ENCODE measurements around the gene GOLGA6L6.
"Not testable (repeated sequence)": the region's sequence is repeated elsewhere in the genome, so short reads cannot be mapped to it uniquely, and the experiment has no call there.

The GOLGA6L6 gene

DNA sequence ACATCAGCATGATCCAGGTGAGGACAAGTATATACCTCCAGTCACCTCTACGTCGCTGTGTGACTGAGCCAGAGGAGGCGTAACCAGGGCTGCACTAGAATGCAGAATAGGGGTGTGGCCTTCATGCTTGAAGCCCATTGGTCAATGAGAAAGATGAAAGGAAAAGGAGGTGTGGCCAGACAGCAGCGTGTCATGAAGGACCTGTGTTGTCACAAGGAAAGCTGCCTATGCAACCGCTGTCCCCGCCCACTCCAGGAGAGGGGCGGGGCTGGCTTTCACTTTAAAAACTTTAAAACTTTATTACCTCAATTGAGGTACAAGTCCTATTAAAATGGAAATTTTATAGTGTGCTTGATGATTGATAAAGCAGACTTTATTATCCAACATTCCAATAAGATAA, at the start of gene GOLGA6L6:
Gene GOLGA6L6 (minus strand): TSS at position 101 of the 400 bp plus-strand sequence. CDS start 91 bp downstream, at position 10.
- DNase-seq = not testable (repeated sequence)

DNA sequence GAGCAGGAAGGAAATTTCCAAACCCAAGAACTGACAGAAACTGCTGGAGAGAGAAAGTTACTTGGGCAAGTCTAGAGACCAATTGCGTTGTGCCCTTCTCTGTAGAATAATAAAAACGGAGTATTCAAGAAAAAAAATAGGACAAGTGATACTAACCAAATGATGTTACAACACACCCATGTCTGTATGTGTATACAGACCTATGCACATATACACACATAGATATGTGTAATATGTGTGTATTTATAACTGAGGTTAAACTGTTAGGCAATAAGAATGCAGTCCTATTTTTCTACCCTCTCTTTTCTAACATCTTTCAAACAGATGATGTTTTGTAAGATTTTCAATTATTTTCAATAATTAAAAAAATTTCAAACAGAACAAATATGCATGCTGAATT, 48.5 kb upstream of the GOLGA6L6 start:
- DNase-seq = not testable (repeated sequence)

DNA sequence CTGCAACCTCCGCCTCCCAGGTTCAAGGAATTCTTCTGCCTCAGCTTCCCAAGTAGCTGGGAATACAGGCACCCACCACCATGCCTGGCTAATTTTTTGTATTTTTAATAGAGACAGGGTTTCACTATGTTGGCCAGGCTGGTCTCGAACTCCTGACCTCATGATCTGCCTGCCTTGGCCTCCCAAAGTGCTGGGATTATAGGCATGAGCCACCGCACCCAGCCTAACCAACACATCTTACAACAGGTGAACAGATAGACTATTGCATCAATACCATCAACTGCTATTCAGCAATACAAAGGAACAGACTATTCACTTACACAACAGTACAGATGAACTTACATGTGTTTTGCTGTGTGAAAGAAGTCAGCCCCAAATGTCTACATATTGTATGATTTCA, 45.2 kb upstream of the GOLGA6L6 start:
- not testable (repeated sequence) for DNase-seq

- not testable (repeated sequence) for DNase-seq
These were observed 41.1 kb upstream of the GOLGA6L6 start for GRCh38 chr15:20582726-20583115.

DNA sequence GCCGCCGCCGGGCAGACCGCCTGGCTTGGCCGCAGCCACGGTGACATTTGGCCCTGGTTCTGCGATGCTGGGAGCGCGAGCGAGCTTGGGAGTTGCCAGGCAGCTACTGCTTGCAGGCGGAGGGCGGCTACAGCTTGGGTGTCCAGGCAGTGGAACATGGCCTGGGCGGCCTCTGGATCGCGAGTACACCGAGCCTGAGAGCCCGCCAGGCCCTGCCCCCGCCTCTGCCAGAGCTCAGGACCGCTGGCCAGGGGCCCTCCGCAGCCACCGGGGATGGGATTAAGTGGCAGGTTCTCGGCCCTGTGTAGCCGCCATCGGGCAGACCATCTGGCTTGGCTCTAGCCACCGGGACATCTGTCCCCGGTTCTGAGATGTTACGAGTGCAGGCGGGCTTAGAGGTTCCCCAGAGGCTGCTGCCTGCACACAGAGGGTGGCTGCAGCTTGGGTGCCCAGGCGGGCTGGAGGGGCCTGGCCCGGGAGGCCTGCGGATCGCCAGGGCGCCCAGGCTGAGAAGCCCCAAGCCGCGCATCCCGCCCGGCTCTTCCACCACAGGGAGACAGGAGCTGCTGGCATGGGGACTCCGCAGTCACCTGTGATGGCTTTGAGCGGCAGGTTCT, 40.6 kb upstream of the GOLGA6L6 start:
- not testable (repeated sequence) for DNase-seq

GRCh38 chr15:20581261-20582108, 39.9 kb upstream of the GOLGA6L6 start:
- DNase-seq = not testable (repeated sequence)

- not testable (repeated sequence) for DNase-seq
These were observed 38.1 kb upstream of the GOLGA6L6 start for GRCh38 chr15:20579662-20580061.

DNA sequence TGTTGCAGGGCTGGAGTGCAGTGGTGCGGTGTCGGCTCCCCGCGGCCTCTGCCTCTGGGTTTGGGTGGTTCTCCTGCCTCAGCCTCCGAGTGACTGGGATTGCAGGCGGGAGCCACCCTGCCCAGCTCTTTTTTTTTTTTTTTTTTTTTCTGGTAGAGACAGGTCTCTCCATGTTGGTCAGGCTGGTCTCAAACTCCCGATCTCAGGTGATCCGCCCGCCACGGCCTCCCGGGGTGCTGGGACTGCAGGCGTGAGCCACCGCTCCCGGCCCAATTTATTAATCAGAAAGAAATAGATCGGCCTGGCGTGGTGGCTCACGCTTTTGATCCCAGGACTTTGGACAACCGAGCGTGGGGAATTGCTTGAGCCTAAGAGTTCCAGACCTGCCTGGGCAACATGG, 9.7 kb upstream of the GOLGA6L6 start:
- not testable (repeated sequence) for DNase-seq

- DNase-seq = not testable (repeated sequence)
These were observed 35.5 kb downstream of the GOLGA6L6 start for GRCh38 chr15:20505926-20506658.

DNA sequence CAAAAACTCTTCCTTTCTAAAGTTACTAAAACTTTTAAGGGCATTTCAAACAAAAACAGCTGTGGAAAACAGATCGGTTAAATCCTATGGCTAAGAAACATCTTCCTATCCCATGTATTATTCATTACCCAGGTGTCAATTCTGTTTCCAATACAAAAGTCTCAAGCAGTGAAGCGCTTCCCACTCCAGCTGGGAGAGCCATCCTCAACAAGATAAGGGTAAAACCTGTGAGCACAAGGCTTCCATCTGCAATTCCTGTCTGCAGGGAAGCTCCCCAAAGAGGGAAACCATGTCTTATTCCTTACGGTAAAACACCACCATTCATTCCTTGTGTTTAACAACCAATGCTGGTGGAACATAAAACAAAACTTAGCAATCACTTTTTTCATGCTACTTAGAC, 38.8 kb downstream of the GOLGA6L6 start:
- DNase-seq = not testable (repeated sequence)

- not testable (repeated sequence) for DNase-seq
These were observed 39.9 kb downstream of the GOLGA6L6 start for GRCh38 chr15:20501512-20502222.

GRCh38 chr15:20497781-20498180, 43.8 kb downstream of the GOLGA6L6 start:
- not testable (repeated sequence) for DNase-seq

DNA sequence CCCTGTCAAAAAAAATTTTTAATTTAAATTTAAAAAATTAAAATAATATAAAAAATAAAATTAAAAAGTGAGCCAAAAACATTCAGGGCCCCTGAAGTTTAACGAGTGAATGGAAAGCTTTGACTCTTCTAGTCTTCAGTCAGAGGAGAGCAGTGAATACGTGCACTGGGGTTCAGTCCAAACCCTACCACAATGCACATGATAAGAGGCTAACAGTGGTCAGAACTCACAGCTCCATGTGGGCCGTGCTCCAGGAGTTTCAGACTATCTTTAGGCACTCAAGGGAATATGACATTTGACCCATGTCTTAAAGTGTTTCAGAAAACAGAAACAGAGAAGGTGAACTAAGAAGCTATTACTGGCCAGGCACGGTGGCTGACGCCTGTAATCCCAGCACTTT, 48.6 kb downstream of the GOLGA6L6 start:
- not testable (repeated sequence) for DNase-seq

GRCh38 chr15:20492598-20492997, 49.0 kb downstream of the GOLGA6L6 start:
- DNase-seq = not testable (repeated sequence)

- DNase-seq = not testable (repeated sequence)
These were observed 52.3 kb downstream of the GOLGA6L6 start for GRCh38 chr15:20489320-20489719.
